CD4-positive, CD25-positive, alpha-beta regulatory T cell (primary cell): ENCODE measurements around the gene CYLC2. TPM values are rescaled to one million over a fixed set of nuclear protein-coding genes. Genes with fewer than 3 reads are reported as not detected.

ENCODE experiments used
- ATAC-seq, 2 donors: fragments of 150-1000 bp; cut with Tn5 transposase; one replicate each; pipeline ENCODE4 v1.10.0; 2021; ENCODE audit warnings: low read depth in 2 of 2, moderate number of reproducible peaks in 2 of 2, moderate library complexity in 1 of 2
- DNase-seq, 3 donors: peaks; one replicate each; pipeline versions ENCODE4 v3.0.0 to v3.0.0-alpha.2; 2012 to 2022; ENCODE audit warnings: mixed read lengths in 1 of 3
- H3K27ac ChIP-seq: one replicate; pipeline ENCODE4 v1.7.0; 2013; ENCODE audit warnings: mild to moderate bottlenecking, low read length; ENCODE audit not compliant: insufficient read depth, poor library complexity, severe bottlenecking
- H3K27me3 ChIP-seq: one replicate; pipeline ENCODE4 v1.7.0; 2013; ENCODE audit warnings: low read length; ENCODE audit not compliant: control insufficient read depth, insufficient read depth
- H3K36me3 ChIP-seq: one replicate; pipeline ENCODE4 v1.7.0; 2013; ENCODE audit warnings: mild to moderate bottlenecking, low read length, moderate library complexity; ENCODE audit not compliant: control insufficient read depth, insufficient read depth
- H3K4me1 ChIP-seq: 2 replicates; pipeline ENCODE4 v1.7.0; 2013; ENCODE audit warnings: mild to moderate bottlenecking, low read length; ENCODE audit not compliant: insufficient read depth, control insufficient read depth, poor library complexity, severe bottlenecking
- H3K4me3 ChIP-seq: one replicate; pipeline ENCODE4 v1.7.0; 2013; ENCODE audit warnings: low read depth, mild to moderate bottlenecking, low read length, moderate library complexity
- H3K9me3 ChIP-seq, 2 experiments: 1 replicate in 1 of 2; 2 replicates in 1 of 2; pipeline ENCODE4 v1.7.0; 2013; ENCODE audit warnings: low read length in 2 of 2, mild to moderate bottlenecking in 1 of 2, moderate library complexity in 1 of 2; ENCODE audit not compliant: control insufficient read depth in 2 of 2
- H3K27ac Mint-ChIP-seq, 3 donors: one replicate each; pipeline ENCODE4 v1.8.0; 2020 to 2022; ENCODE audit warnings: mild to moderate bottlenecking in 3 of 3, mixed read lengths in 3 of 3, moderate library complexity in 2 of 3
- H3K27me3 Mint-ChIP-seq: one replicate; pipeline ENCODE4 v1.8.0; 2022; ENCODE audit warnings: mild to moderate bottlenecking, mixed read lengths
- H3K36me3 Mint-ChIP-seq: one replicate; pipeline ENCODE4 v1.8.0; 2020; ENCODE audit warnings: mixed read lengths
- H3K4me1 Mint-ChIP-seq, 4 donors: one replicate each; pipeline ENCODE4 v1.8.0; 2020 to 2022; ENCODE audit warnings: mixed read lengths in 4 of 4, mild to moderate bottlenecking in 1 of 4
- H3K4me3 Mint-ChIP-seq, 4 donors: one replicate each; pipeline ENCODE4 v1.8.0; 2020 to 2022; ENCODE audit warnings: mild to moderate bottlenecking in 4 of 4, mixed read lengths in 4 of 4, moderate library complexity in 3 of 4
- H3K9me3 Mint-ChIP-seq, 7 donors: one replicate each; pipeline ENCODE4 v1.8.0; 2020 to 2022; ENCODE audit warnings: mixed read lengths in 7 of 7, mild to moderate bottlenecking in 3 of 7, moderate library complexity in 2 of 7
- polyA plus RNA-seq, 4 donors: library from polyadenylated mRNA; unstranded; fragments of 300-500 nt; fragmentation: Illumina TruSeq; gene quantifications; one replicate each; pipeline ENCODE4 v1.2.3, GENCODE V29; 2021
- total RNA-seq: library from RNA; stranded (reverse); gene quantifications from one replicate; pipeline ENCODE4 v1.2.3, GENCODE V29; 2022

Gene CYLC2
- total and polyA plus RNA-seq, 5 donors from 2014 or later, result not detected

GRCh38 chr9:102986425-102986824 is 8.7 kb upstream of the CYLC2 start:
- Mint-ChIP-seq H3K4me3 (no peak overlapping the region), H3K9me3 (peaks cover 0 to 13% (median 6%) of the 10 kb centered on the region in 7 donors), H3K27ac (no peak overlapping the region), H3K27me3 (no peaks in the 10 kb centered on the region), H3K4me1 (no peaks in the 10 kb centered on the region), H3K36me3 (no peaks in the 10 kb centered on the region)
- Histone ChIP-seq H3K27me3 (no peaks in the 10 kb centered on the region), H3K36me3 (no peaks in the 10 kb centered on the region), H3K9me3 (no peaks in the 10 kb centered on the region), H3K4me1 (no peaks in the 10 kb centered on the region), H3K4me3 (no peak overlapping the region), H3K27ac (no peak overlapping the region)
- ATAC-seq (no peak), DNase-seq (no peak)

DNA sequence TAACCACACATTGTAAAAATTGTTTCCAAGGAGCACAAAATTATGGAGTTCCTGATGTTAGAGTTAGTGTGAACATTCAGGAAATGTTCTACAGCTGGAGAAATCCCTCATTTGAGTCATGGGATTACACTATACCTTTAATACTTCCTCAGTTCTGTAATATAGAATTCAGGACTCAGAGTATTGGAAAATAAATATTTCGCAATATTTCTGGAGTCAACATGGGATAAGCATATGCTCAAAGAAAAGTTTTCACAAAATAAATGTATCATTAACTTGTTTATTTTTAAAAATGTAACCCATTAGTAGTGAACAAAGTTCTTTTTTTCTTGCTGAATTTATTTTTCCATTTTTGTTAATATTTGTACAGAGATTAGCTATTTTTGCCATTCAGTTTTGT is 8.6 kb downstream of the CYLC2 start:
- H3K4me3 ChIP-seq, result no peak overlapping the region
- no peak overlapping the region for H3K27ac ChIP-seq
- DNase-seq (no peak), ATAC-seq (no peak)
- no peaks in the 10 kb centered on the region for H3K36me3 ChIP-seq
- H3K9me3 ChIP-seq, result no peaks in the 10 kb centered on the region
- H3K27me3 Mint-ChIP-seq, result no peaks in the 10 kb centered on the region
- H3K4me3 Mint-ChIP-seq, result no peak overlapping the region
- H3K9me3 Mint-ChIP-seq, result peaks cover 1 to 12% (median 3%) of the 10 kb centered on the region in 7 donors
- H3K4me1 Mint-ChIP-seq, result no peaks in the 10 kb centered on the region
- no peak overlapping the region for H3K27ac Mint-ChIP-seq
- no peaks in the 10 kb centered on the region for H3K4me1 ChIP-seq
- no peaks in the 10 kb centered on the region for H3K36me3 Mint-ChIP-seq
- H3K27me3 ChIP-seq, result no peaks in the 10 kb centered on the region

DNA sequence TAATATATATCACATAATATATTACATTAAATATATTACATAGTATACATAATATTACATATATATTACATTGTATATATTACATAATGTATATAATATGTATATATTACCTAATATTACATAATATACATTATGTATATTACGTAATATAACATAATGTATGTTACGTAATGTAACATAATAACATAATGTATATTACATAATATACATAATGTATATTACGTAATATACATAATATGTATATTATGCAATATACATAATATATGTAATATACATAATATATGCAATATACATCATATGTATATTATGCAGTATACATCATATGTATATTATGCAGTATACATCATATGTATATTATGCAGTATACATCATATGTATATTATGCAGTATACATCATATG is 19.1 kb downstream of the CYLC2 start:
- Mint-ChIP-seq H3K4me3 (no peak overlapping the region), H3K27me3 (no peaks in the 10 kb centered on the region), H3K9me3 (peaks cover 0 to 9% (median 3%) of the 10 kb centered on the region in 7 donors), H3K4me1 (no peaks in the 10 kb centered on the region), H3K27ac (no peak overlapping the region), H3K36me3 (no peaks in the 10 kb centered on the region)
- Histone ChIP-seq H3K4me1 (no peaks in the 10 kb centered on the region), H3K9me3 (no peaks in the 10 kb centered on the region), H3K36me3 (no peaks in the 10 kb centered on the region), H3K4me3 (no peak overlapping the region), H3K27ac (no peak overlapping the region), H3K27me3 (no peaks in the 10 kb centered on the region)
- DNase-seq (no peak), ATAC-seq (no peak)

DNA sequence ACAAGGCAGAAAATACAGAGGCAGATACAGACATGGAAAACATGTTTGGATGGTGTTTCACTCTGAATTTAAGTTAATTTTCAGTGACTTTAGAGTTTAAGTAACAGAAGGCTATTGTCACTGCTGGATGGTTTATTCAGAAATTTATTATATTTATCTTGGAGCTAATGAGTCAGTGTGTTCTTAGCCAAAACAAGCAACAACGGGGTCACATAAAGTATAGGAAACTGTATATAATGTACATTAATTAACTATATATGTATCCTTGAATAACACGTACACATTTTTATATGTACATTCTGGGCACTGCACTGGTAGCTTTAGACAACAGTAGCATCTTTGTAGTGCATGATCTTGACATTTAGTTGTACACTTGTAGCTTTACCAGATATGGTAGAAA is 30.7 kb downstream of the CYLC2 start:
- Mint-ChIP-seq H3K27ac (no peak overlapping the region), H3K36me3 (no peaks in the 10 kb centered on the region), H3K27me3 (no peaks in the 10 kb centered on the region), H3K4me3 (no peak overlapping the region), H3K9me3 (peaks cover 0 to 20% (median 7%) of the 10 kb centered on the region in 7 donors), H3K4me1 (no peaks in the 10 kb centered on the region)
- Histone ChIP-seq H3K4me1 (no peaks in the 10 kb centered on the region), H3K27me3 (no peaks in the 10 kb centered on the region), H3K4me3 (no peak overlapping the region), H3K9me3 (no peaks in the 10 kb centered on the region), H3K36me3 (no peaks in the 10 kb centered on the region), H3K27ac (no peak overlapping the region)
- DNase-seq (no peak), ATAC-seq (no peak)

DNA sequence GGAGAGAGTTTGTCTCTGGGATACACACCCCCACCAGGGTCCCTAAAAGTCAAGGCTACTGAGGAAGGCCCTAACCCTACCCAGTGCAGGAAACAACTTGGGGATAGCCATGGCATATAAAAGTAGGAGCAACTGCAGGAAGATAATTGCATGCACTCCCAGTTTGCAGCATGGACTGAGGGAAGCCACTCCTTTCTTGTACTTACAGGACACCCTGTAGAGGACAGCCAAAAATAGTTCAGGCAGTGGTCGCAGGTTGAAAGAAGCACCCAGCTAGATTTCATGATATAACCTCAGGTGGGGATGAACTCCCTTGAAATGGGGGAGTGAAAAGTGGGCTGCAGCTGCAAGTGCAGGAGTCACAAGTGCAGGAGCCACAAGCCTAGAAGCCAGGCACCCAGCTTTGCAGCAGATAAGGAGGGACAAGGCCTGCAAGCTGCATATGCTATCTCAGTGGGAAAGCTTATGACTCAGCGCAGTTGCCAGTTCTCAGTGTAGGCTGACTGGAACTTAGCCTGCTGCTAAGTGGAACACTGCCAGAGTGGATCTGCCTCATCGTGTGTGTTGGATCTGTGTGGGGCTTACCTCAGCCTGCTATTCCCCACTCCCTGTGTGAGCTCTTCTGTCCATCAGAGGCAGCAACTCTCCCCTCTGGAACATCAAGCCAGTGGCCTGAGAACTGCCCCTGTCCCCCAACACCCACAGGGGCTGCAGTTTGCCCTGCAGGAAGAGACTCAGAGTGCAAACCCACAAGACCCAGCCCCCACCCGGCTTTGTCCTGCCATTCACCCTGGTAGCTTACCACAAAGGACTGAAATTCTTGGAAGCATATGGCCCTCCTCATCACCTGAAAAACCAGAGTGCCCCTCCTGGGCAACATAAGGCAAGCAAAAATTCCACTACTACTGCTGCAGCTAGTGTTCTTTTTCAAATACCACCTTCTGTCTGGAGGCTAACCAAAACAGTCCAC is 42.7 kb downstream of the CYLC2 start:
- Mint-ChIP-seq H3K27me3 (no peaks in the 10 kb centered on the region), H3K27ac (no peak overlapping the region), H3K9me3 (peaks cover 0 to 33% (median 3%) of the 10 kb centered on the region in 7 donors), H3K4me3 (no peak overlapping the region), H3K4me1 (no peaks in the 10 kb centered on the region), H3K36me3 (no peaks in the 10 kb centered on the region)
- H3K4me1 ChIP-seq, result no peaks in the 10 kb centered on the region
- peaks cover 0 to 7% of the 10 kb centered on the region in 2 experiments for H3K9me3 ChIP-seq
- ATAC-seq, result no peak
- no peaks in the 10 kb centered on the region for H3K27me3 ChIP-seq
- H3K36me3 ChIP-seq, result no peaks in the 10 kb centered on the region
- H3K4me3 ChIP-seq, result no peak overlapping the region
- no peak overlapping the region for H3K27ac ChIP-seq
- no peak for DNase-seq

DNA sequence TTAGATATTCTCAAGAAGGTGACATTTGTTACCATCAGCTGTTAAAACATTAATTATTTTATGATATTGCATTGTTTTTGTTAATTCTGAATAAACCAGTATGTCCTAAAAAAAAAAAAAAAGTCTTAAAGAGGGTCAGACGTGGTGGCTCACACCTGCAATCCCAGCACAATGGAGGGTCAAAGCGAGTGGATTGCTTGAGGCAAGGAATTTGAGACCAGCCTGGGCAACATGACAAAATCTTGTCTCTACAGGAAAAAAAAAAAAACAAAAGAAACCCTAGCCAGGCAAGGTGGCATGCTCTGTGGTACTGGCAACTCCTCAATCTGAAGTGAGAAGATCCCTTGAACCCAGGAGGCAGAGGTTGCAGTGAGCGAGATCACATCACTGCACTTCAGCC is 46.8 kb downstream of the CYLC2 start:
- ATAC-seq (no peak), DNase-seq (no peak)
- no peak overlapping the region for H3K27ac Mint-ChIP-seq
- no peaks in the 10 kb centered on the region for H3K36me3 Mint-ChIP-seq
- Histone ChIP-seq H3K9me3 (peaks cover 0 to 7% of the 10 kb centered on the region in 2 experiments), H3K36me3 (no peaks in the 10 kb centered on the region), H3K4me1 (no peaks in the 10 kb centered on the region), H3K27ac (no peak overlapping the region), H3K27me3 (no peaks in the 10 kb centered on the region), H3K4me3 (no peak overlapping the region)
- peaks cover 0 to 42% (median 6%) of the 10 kb centered on the region in 7 donors for H3K9me3 Mint-ChIP-seq
- H3K4me3 Mint-ChIP-seq, result no peak overlapping the region
- no peaks in the 10 kb centered on the region for H3K4me1 Mint-ChIP-seq
- H3K27me3 Mint-ChIP-seq, result no peaks in the 10 kb centered on the region
